ENCODE results near the gene BACE2.

DNA sequence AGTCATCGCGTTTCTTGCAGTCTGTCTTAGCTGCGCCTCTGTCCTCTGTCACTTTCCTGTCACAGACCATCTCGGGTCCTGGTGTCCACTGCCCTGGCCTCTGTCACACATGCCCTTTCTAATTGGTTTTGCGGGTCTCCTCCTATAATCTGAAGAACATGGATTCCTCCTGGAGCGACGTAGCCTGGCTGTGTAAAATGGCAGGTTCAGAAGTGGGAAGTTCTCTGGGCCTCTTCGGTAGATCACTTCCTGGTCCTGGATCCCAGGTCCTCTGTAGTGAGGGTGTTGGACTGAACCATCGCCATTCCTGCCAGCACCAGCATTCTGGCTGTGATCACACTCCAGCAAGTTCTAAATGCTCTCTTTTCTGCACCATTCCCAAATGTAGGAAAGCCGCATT lies 149.5 kb downstream of the BACE2 start:
- peak; percentile 24 for TF ChIP-seq EZH2 (IDR thresholded peaks at IDR 0.05; ENCODE audit: low read length)
- TF ChIP-seq, protein P1, sequence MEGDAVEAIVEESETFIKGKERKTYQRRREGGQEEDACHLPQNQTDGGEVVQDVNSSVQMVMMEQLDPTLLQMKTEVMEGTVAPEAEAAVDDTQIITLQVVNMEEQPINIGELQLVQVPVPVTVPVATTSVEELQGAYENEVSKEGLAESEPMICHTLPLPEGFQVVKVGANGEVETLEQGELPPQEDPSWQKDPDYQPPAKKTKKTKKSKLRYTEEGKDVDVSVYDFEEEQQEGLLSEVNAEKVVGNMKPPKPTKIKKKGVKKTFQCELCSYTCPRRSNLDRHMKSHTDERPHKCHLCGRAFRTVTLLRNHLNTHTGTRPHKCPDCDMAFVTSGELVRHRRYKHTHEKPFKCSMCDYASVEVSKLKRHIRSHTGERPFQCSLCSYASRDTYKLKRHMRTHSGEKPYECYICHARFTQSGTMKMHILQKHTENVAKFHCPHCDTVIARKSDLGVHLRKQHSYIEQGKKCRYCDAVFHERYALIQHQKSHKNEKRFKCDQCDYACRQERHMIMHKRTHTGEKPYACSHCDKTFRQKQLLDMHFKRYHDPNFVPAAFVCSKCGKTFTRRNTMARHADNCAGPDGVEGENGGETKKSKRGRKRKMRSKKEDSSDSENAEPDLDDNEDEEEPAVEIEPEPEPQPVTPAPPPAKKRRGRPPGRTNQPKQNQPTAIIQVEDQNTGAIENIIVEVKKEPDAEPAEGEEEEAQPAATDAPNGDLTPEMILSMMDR (optimal IDR thresholded peaks at IDR 0.05 in 1 of 3, IDR thresholded peaks at IDR 0.05 in 1 of 3, conservative IDR thresholded peaks at IDR 0.05 in 1 of 3; ENCODE audit: extremely low read depth in 1 of 3, insufficient read depth in 2 of 3, low read length in 3 of 3): no peak

Data from keratinocyte (primary cell).